Keratinocyte (primary cell): ENCODE results near the gene NT5M. TPM values are rescaled to one million over a fixed set of nuclear protein-coding genes. Genes with fewer than 3 reads are reported as not detected.

ENCODE experiments used
- DNase-seq: peaks from one replicate; pipeline ENCODE4 v3.0.0-alpha.2; 2011; ENCODE audit warnings: low read depth, missing footprints, low spot score
- FAIRE-seq: peaks from 2 replicates; lab custom pipeline; 2011; peaks lifted over from hg19 to GRCh38; lab: Jason Lieb, UNC
- H2AFZ ChIP-seq: 2 replicates; pipeline ENCODE4 v1.6.0; 2012; ENCODE audit warnings: low read length, control low read depth, inconsistent platforms; ENCODE audit not compliant: control insufficient read depth
- H3K27ac ChIP-seq: 2 replicates; pipeline ENCODE4 v1.5.1; 2011; ENCODE audit warnings: low read length; ENCODE audit not compliant: control insufficient read depth, insufficient read depth
- H3K27me3 ChIP-seq: 3 replicates; pipeline ENCODE4 v1.6.0; 2011; ENCODE audit warnings: low read length; ENCODE audit not compliant: control insufficient read depth, insufficient read depth; ENCODE audit errors: extremely low read depth
- H3K36me3 ChIP-seq, 2 experiments: 2 replicates in 1 of 2; 3 replicates in 1 of 2; pipeline ENCODE4 v1.5.1; 2011; ENCODE audit warnings: low read length in 2 of 2, mild to moderate bottlenecking in 1 of 2; ENCODE audit not compliant: control insufficient read depth in 2 of 2, insufficient read depth in 2 of 2; ENCODE audit errors: extremely low read depth in 1 of 2
- H3K4me1 ChIP-seq: 3 replicates; pipeline ENCODE4 v1.5.1; 2011; ENCODE audit warnings: low read length; ENCODE audit not compliant: control insufficient read depth, insufficient read depth; ENCODE audit errors: extremely low read depth
- H3K4me2 ChIP-seq: 3 replicates; pipeline ENCODE4 v1.6.0; 2011; ENCODE audit warnings: low read depth, low read length; ENCODE audit not compliant: control insufficient read depth, insufficient read depth; ENCODE audit errors: extremely low read depth
- H3K4me3 ChIP-seq, 3 experiments: fragments of 200-600 bp in 1 of 3; sonication (generic) in 1 of 3; 2 replicates in 2 of 3; 3 replicates in 1 of 3; pipeline ENCODE4 v1.5.1; 2011 to 2016; ENCODE audit warnings: low read length in 3 of 3, mild to moderate bottlenecking in 3 of 3, control low read depth in 2 of 3, inconsistent platforms in 1 of 3, low read depth in 1 of 3, mixed read lengths in 1 of 3, mixed run types in 1 of 3, moderate library complexity in 1 of 3; ENCODE audit not compliant: control insufficient read depth in 2 of 3, insufficient read depth in 2 of 3; ENCODE audit errors: extremely low read depth in 1 of 3
- H3K79me2 ChIP-seq: 2 replicates; pipeline ENCODE4 v1.6.0; 2012; ENCODE audit warnings: low read length; ENCODE audit not compliant: control insufficient read depth, insufficient read depth
- H3K9ac ChIP-seq: 3 replicates; pipeline ENCODE4 v1.6.0; 2011; ENCODE audit warnings: low read length; ENCODE audit not compliant: control insufficient read depth, insufficient read depth; ENCODE audit errors: extremely low read depth
- H3K9me1 ChIP-seq: 3 replicates; pipeline ENCODE4 v1.6.0; 2011; ENCODE audit warnings: low read length; ENCODE audit not compliant: control insufficient read depth, insufficient read depth; ENCODE audit errors: extremely low read depth
- H3K9me3 ChIP-seq: 2 replicates; pipeline ENCODE4 v1.5.1; 2012; ENCODE audit warnings: low read depth, low read length; ENCODE audit not compliant: control insufficient read depth
- H4K20me1 ChIP-seq: 3 replicates; pipeline ENCODE4 v1.6.0; 2011; ENCODE audit warnings: low read length; ENCODE audit not compliant: control insufficient read depth, insufficient read depth; ENCODE audit errors: extremely low read depth
- EZH2 ChIP-seq: IDR thresholded peaks from one replicate; pipeline ENCODE4 v1.6.1; 2012; ENCODE audit warnings: inconsistent platforms, mild to moderate bottlenecking, low read length, moderate library complexity
- dilution Hi-C: fragments of 300-500 bp; cut with MboI; formaldehyde crosslinking; loops from one replicate; pipeline ENCODE4 v1.7.0; 2020; ENCODE audit warnings: low sequenced_read_pairs; ENCODE audit not compliant: extremely low pct_ligation_motif_present
- polyA plus RNA-seq, 5 experiments: library from polyadenylated mRNA; depleted of rRNA in 3 of 5; stranded (reverse) in 3 of 5; stranded (forward) in 1 of 5; unstranded in 1 of 5; fragments of >200 nt; gene quantifications; 1 replicate in 1 of 5; 2 replicates in 3 of 5; 3 replicates in 1 of 5; pipeline versions ENCODE4 v1.2.1 to v1.2.3, GENCODE V29; 2011 to 2012; ENCODE audit warnings: missing spikeins in 2 of 5, low read depth in 1 of 5, low replicate concordance in 1 of 5
- TF ChIP-seq, protein P1 (sequence below), 3 experiments: IDR thresholded peaks in 1 of 3; conservative IDR thresholded peaks in 1 of 3; optimal IDR thresholded peaks in 1 of 3; 2 replicates in 2 of 3; 3 replicates in 1 of 3; pipeline versions ENCODE3 to v1.5.1; 2011; ENCODE audit warnings: low read length in 3 of 3, mild to moderate bottlenecking in 3 of 3, moderate library complexity in 2 of 3, control low read depth in 1 of 3, inconsistent platforms in 1 of 3; ENCODE audit not compliant: insufficient read depth in 2 of 3; ENCODE audit errors: extremely low read depth in 1 of 3

The NT5M gene
- polyA plus RNA-seq, 1 donor (not counting 4 experiments of a cell fraction or from before 2014, with no cell fraction given), result 0.16 TPM

DNA sequence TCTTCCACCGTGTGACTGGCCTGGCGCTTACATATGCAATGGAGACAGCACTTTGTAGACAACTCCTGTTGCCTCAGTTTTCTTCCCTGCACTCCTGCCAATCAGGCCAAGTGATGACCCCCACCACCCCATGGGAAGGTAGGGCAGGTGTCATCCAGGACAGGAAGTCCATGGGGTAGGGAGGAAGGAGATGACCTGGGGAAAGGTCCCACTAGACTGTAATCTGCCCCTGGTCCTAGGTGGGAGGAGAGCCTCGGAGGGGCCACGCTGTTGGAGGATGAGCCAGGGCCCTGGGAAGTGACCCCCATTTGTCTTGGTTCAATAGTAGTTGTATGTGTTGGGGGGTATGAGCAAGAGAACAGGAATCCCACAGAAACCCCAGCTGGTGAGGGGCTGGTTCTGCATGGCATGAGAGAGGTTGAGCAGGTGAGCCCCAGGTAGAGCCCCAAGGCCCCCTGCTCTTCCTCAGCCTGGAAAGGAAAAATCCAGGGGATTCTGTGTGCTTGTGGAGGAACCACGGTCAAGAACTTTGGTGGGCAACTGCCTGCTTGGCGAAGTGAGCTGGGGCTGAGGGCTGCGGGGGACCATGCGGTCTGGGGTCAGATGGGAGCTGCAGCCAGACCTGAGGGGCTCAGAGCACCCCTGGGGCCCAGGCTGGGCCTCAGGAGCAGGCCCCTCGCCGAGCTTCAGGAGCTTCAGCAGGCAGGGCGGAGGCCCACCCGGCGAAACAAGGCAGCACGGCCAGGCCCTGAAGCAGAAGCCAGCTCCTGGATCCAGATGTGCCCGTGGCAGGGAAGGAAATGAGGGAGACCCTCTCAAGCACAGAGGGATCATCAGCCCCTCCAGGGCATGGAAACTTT, 50.7 kb downstream of the NT5M start:
- no peak for FAIRE-seq

DNA sequence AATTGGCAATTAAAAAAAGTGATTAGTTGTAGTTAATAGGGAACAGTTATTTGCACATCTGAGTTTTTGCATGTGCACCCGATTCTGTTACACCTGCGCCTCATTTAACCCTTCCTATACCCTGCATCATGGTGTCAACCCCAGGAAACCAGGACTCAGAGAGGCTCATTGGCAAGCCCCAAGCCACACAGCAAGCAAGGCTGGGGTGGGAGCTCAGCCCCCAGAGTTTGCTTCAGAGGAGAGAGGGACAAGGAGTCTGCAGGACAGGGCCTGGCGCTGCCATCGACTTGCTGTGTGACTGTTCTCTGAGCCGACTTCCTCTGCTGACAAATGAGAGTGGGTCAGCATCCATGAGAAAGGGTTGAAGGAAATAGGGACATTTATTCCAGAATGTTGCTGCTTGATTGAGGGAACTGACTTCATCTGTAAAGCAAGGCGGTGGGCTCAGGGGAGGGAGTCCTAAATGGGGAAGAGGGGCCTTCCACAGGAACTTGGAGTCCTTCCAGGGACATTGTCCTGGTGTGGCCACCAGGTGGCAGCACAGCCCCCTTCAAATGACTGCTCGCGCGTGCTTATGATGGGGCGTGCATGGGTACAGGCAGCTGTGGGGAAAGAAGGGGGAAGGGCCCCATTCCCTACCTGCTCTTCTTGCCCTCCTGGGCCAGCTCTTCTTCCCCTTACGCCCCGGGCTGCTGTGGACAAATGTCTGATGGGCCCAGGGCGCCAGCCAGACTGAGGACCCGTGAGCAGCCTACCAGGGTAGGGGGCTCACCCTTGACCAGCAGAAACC, 51.6 kb downstream of the NT5M start:
- peak; percentile 1 for DNase-seq
- FAIRE-seq, result peak; percentile 81
- H3K9me1 ChIP-seq, result no peaks in the 10 kb centered on the region
- no peaks in the 10 kb centered on the region for H4K20me1 ChIP-seq
- peaks cover 8% of the 10 kb centered on the region for H3K27me3 ChIP-seq
- H2AFZ ChIP-seq, result no peak overlapping the region
- no peaks in the 10 kb centered on the region for H3K36me3 ChIP-seq
- peaks cover 3% of the 10 kb centered on the region for H3K4me1 ChIP-seq
- H3K4me2 ChIP-seq, result no peak overlapping the region
- no peaks in the 10 kb centered on the region for H3K9me3 ChIP-seq
- dilution Hi-C loops, result no loop called here
- H3K27ac ChIP-seq, result no peak overlapping the region
- H3K4me3 ChIP-seq, result no peak overlapping the region
- no peak overlapping the region for H3K9ac ChIP-seq
- no peaks in the 10 kb centered on the region for H3K79me2 ChIP-seq
- TF ChIP-seq, protein P1, sequence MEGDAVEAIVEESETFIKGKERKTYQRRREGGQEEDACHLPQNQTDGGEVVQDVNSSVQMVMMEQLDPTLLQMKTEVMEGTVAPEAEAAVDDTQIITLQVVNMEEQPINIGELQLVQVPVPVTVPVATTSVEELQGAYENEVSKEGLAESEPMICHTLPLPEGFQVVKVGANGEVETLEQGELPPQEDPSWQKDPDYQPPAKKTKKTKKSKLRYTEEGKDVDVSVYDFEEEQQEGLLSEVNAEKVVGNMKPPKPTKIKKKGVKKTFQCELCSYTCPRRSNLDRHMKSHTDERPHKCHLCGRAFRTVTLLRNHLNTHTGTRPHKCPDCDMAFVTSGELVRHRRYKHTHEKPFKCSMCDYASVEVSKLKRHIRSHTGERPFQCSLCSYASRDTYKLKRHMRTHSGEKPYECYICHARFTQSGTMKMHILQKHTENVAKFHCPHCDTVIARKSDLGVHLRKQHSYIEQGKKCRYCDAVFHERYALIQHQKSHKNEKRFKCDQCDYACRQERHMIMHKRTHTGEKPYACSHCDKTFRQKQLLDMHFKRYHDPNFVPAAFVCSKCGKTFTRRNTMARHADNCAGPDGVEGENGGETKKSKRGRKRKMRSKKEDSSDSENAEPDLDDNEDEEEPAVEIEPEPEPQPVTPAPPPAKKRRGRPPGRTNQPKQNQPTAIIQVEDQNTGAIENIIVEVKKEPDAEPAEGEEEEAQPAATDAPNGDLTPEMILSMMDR (optimal IDR thresholded peaks at IDR 0.05 in 1 of 3, IDR thresholded peaks at IDR 0.05 in 1 of 3, conservative IDR thresholded peaks at IDR 0.05 in 1 of 3; ENCODE audit: extremely low read depth in 1 of 3, insufficient read depth in 2 of 3, low read length in 3 of 3), result peak; percentile 78 to 92 (median 84)
- TF ChIP-seq EZH2, result no peak

More for the DNA sequence above, 50.7 kb downstream of the NT5M start:
- H3K4me3 ChIP-seq, result no peak overlapping the region
- H4K20me1 ChIP-seq, result no peaks in the 10 kb centered on the region
- peaks cover 3% of the 10 kb centered on the region for H3K4me1 ChIP-seq
- no peak for TF ChIP-seq EZH2
- TF ChIP-seq, protein P1 (optimal IDR thresholded peaks at IDR 0.05 in 1 of 3, IDR thresholded peaks at IDR 0.05 in 1 of 3, conservative IDR thresholded peaks at IDR 0.05 in 1 of 3; ENCODE audit: extremely low read depth in 1 of 3, insufficient read depth in 2 of 3, low read length in 3 of 3), result no peak
- no peaks in the 10 kb centered on the region for H3K36me3 ChIP-seq
- DNase-seq, result no peak
- H3K9ac ChIP-seq, result no peak overlapping the region
- H3K9me1 ChIP-seq, result no peaks in the 10 kb centered on the region
- H3K27ac ChIP-seq, result no peak overlapping the region
- dilution Hi-C loops, result no loop called here
- no peaks in the 10 kb centered on the region for H3K79me2 ChIP-seq
- no peak overlapping the region for H3K4me2 ChIP-seq
- no peak overlapping the region for H2AFZ ChIP-seq
- H3K9me3 ChIP-seq, result no peaks in the 10 kb centered on the region
- H3K27me3 ChIP-seq, result peaks cover 14% of the 10 kb centered on the region
